Panc1 (cell line): ENCODE data around the gene EXO5. TPM values are rescaled to one million over a fixed set of nuclear protein-coding genes. Genes with fewer than 3 reads are reported as not detected.

ENCODE experiments used
- ATAC-seq: fragments of 200-7000 bp; cut with Tn5 transposase; 2 replicates; pipeline ENCODE4 v1.9.1; 2020; ENCODE audit warnings: mild to moderate bottlenecking, moderate library complexity
- BruUV-seq: library from RNA; stranded (reverse); fragments of 400-500 nt; replicated peaks from 2 replicates; lab custom pipeline; 2021; lab: Mats Ljungman, UMichigan
- CTCF ChIA-PET: fragments of 300-600 bp; sonication (Branson Sonifier 250); formaldehyde crosslinking; loops from one replicate; lab custom pipeline; 2022; ENCODE audit warnings: antibody characterized with exemption; lab: Charles Lee
- POLR2A ChIA-PET: fragments of 300-600 bp; sonication (Branson Sonifier 250); formaldehyde crosslinking; loops from one replicate; lab custom pipeline; 2022; ENCODE audit warnings: antibody characterized with exemption; lab: Charles Lee
- DNase-seq: peaks from one replicate; pipeline ENCODE4 v3.0.0-alpha.2; 2010; ENCODE audit warnings: low read depth, low spot score
- H3K27ac ChIP-seq: 2 replicates; pipeline ENCODE4 v1.5.1; 2011; ENCODE audit warnings: mild to moderate bottlenecking, low read length, inconsistent platforms
- H3K27me3 ChIP-seq: fragments of 200-500 bp; sonication (Bioruptor generic); 2 replicates; pipeline ENCODE4 v1.6.0; 2014; ENCODE audit warnings: low read length, inconsistent platforms; ENCODE audit not compliant: control insufficient read depth, insufficient read depth
- H3K36me3 ChIP-seq: fragments of 200-500 bp; sonication (Bioruptor generic); 2 replicates; pipeline ENCODE4 v1.5.1; 2014; ENCODE audit warnings: inconsistent platforms, mild to moderate bottlenecking, low read length, moderate library complexity; ENCODE audit not compliant: control insufficient read depth, insufficient read depth
- H3K4me1 ChIP-seq: 2 replicates; pipeline ENCODE4 v1.5.1; 2011; ENCODE audit warnings: inconsistent platforms, mild to moderate bottlenecking, low read length, moderate library complexity; ENCODE audit not compliant: control insufficient read depth, insufficient read depth
- H3K4me3 ChIP-seq, 2 experiments: 2 replicates each; pipeline ENCODE4 v1.5.1; 2011 to 2012; ENCODE audit warnings: low read depth in 2 of 2, low read length in 2 of 2, mild to moderate bottlenecking in 2 of 2, inconsistent platforms in 1 of 2, moderate library complexity in 1 of 2
- H3K9me3 ChIP-seq: fragments of 200-500 bp; sonication (Bioruptor generic); 2 replicates; pipeline ENCODE4 v1.5.1; 2014; ENCODE audit warnings: low read depth, mild to moderate bottlenecking, inconsistent platforms, low read length, moderate library complexity; ENCODE audit not compliant: control insufficient read depth, insufficient read depth
- CTCF ChIP-seq: fragments of 450-650 bp; IDR thresholded peaks from 2 replicates; pipeline ENCODE4 v1.5.1; 2017; ENCODE audit warnings: mild to moderate bottlenecking
- POLR2AphosphoS5 ChIP-seq: IDR thresholded peaks from 2 replicates; pipeline ENCODE4 v1.6.1; 2012; ENCODE audit warnings: mild to moderate bottlenecking, low read depth, low read length, moderate library complexity
- SIN3A ChIP-seq: IDR thresholded peaks from 2 replicates; pipeline ENCODE4 v1.6.1; 2012; ENCODE audit warnings: low read depth, mild to moderate bottlenecking, low read length, moderate library complexity, borderline replicate concordance; ENCODE audit not compliant: insufficient read depth
- TCF7L2 ChIP-seq: IDR thresholded peaks from 2 replicates; pipeline ENCODE4 v1.6.1; 2011; ENCODE audit warnings: mild to moderate bottlenecking, low read depth, low read length, inconsistent platforms
- in situ Hi-C: cut with HindIII; loops from 2 replicates; pipeline ENCODE4 v1.10.0; 2016; ENCODE audit warnings: low sequenced_read_pairs, low pct_unique_long_range_greater_than_20kb
- intact Hi-C: fragments of 100-400 bp; cut with micrococcal nuclease; formaldehyde crosslinking; loops from one replicate; pipeline ENCODE4 v1.10.0; 2022; ENCODE audit not compliant: unreplicated experiment
- total RNA-seq: library from RNA; stranded (reverse); gene quantifications from one replicate; pipeline ENCODE4 v1.2.1, GENCODE V29; 2021; ENCODE audit not compliant: unreplicated experiment
- TF ChIP-seq, protein P1 (sequence below), 2 experiments: IDR thresholded peaks; 2 replicates each; pipeline ENCODE4 v1.6.1; 2011 to 2012; ENCODE audit warnings: low read depth in 2 of 2, control low read depth in 1 of 2, low read length in 1 of 2, mild to moderate bottlenecking in 1 of 2, moderate library complexity in 1 of 2; ENCODE audit not compliant: insufficient read depth in 1 of 2

The EXO5 gene
- total RNA-seq, 1 experiment from 2014 or later: 17.9 TPM

- in situ Hi-C loops (no loop called here), intact Hi-C loops (no loop called here)
- peak; percentile 61; the same call in 1 of the 2 replicates for TF ChIP-seq POLR2AphosphoS5
- TF ChIP-seq CTCF: no peak
- no peak for TF ChIP-seq TCF7L2
- TF ChIP-seq, protein P1, sequence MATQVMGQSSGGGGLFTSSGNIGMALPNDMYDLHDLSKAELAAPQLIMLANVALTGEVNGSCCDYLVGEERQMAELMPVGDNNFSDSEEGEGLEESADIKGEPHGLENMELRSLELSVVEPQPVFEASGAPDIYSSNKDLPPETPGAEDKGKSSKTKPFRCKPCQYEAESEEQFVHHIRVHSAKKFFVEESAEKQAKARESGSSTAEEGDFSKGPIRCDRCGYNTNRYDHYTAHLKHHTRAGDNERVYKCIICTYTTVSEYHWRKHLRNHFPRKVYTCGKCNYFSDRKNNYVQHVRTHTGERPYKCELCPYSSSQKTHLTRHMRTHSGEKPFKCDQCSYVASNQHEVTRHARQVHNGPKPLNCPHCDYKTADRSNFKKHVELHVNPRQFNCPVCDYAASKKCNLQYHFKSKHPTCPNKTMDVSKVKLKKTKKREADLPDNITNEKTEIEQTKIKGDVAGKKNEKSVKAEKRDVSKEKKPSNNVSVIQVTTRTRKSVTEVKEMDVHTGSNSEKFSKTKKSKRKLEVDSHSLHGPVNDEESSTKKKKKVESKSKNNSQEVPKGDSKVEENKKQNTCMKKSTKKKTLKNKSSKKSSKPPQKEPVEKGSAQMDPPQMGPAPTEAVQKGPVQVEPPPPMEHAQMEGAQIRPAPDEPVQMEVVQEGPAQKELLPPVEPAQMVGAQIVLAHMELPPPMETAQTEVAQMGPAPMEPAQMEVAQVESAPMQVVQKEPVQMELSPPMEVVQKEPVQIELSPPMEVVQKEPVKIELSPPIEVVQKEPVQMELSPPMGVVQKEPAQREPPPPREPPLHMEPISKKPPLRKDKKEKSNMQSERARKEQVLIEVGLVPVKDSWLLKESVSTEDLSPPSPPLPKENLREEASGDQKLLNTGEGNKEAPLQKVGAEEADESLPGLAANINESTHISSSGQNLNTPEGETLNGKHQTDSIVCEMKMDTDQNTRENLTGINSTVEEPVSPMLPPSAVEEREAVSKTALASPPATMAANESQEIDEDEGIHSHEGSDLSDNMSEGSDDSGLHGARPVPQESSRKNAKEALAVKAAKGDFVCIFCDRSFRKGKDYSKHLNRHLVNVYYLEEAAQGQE (IDR thresholded peaks at IDR 0.05; ENCODE audit: insufficient read depth in 1 of 2, low read depth in 2 of 2, low read length in 1 of 2): no peak
- 0 out of 2 replicates have a peak, but pooled peaks have one; percentile 54 for TF ChIP-seq SIN3A
- Histone ChIP-seq H3K4me3 (peak within 1 kb of the TSS; percentile 79 to 90), H3K4me1 (peaks cover 4% of the 10 kb centered on the region; the same call in 1 of the 2 replicates), H3K27me3 (no peaks in the 10 kb centered on the region), H3K9me3 (peaks cover 33% of the 10 kb centered on the region), H3K27ac (peak within 1 kb of the TSS; percentile 94), H3K36me3 (no peaks in the 10 kb centered on the region)
- ChIA-PET CTCF (interaction anchor here (0.5 kb wide), 1 partner anchor 64 kb away, joined by 3 read pairs; no protein-coding TSS in a partner anchor), POLR2A (interaction anchor here (0.7 kb wide), 1 partner anchor 148 kb away, joined by 5 read pairs; no protein-coding TSS in a partner anchor)
- peak; percentile 97 for ATAC-seq
- no TSS peak for BruUV-seq
- no peak for DNase-seq
Measured at GRCh38 chr1:40476924-40477677, 31.5 kb upstream of the EXO5 start, which contains the start of gene ZFP69. ZFP69 (plus strand) TSS chr1:40477290; CDS start chr1:40479362, 2,072 bp downstream.

DNA sequence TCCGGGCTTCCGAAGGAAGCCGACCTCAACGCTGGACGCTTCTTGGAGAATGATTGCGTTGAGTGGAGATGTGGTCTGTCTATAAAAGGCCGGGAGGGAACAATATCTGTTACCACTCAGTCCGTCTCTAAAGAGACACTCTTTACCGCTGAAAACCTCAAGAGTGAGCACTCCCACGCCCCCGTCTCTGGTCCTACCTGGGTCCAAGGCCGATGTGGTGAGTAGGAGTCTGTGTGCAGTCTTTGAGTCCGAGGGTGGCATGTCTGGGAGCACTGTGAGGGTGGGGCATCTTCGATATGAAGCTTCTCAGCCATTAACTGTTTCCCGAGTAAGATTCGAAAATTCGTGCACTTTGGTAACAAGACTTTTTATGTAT, 30.9 kb upstream of the EXO5 start:
- DNase-seq (no peak), ATAC-seq (peak; percentile 65)
- H3K4me1 ChIP-seq: peaks cover 4% of the 10 kb centered on the region; the same call in 1 of the 2 replicates
- H3K27me3 ChIP-seq: no peaks in the 10 kb centered on the region
- H3K4me3 ChIP-seq: peak overlapping the region; percentile 79 to 90
- peaks cover 32% of the 10 kb centered on the region for H3K9me3 ChIP-seq
- TF ChIP-seq POLR2AphosphoS5: no peak
- TF ChIP-seq, protein P1 (IDR thresholded peaks at IDR 0.05; ENCODE audit: insufficient read depth in 1 of 2, low read depth in 2 of 2, low read length in 1 of 2): no peak
- TF ChIP-seq CTCF: no peak
- TF ChIP-seq SIN3A: no peak
- no peak for TF ChIP-seq TCF7L2
- peak overlapping the region; percentile 82 for H3K27ac ChIP-seq
- no peaks in the 10 kb centered on the region for H3K36me3 ChIP-seq
- no TSS peak for BruUV-seq
- CTCF ChIA-PET: interaction anchor here (0.5 kb wide), 1 partner anchor 63 kb away, joined by 3 read pairs; no protein-coding TSS in a partner anchor
- intact Hi-C loops: no loop called here
- POLR2A ChIA-PET: no interaction called here
- in situ Hi-C loops: no loop called here
